GM21529 (cell line): ENCODE measurements around the gene GDF11.

Experiments used
- ATAC-seq: cut with Tn5 transposase; IDR thresholded peaks from one replicate; pipeline ENCODE4 v1.9.1; 2021; ENCODE audit not compliant: unreplicated experiment

GDF11 gene

GRCh38 chr12:55742719-55743405, at the start of gene GDF11:
Gene GDF11, plus strand, starts transcription at chr12:55743122. Its CDS starts 195 bp downstream, at chr12:55743317.
- peak; percentile 35 for ATAC-seq

- no peak for ATAC-seq
Measured at GRCh38 chr12:55693323-55694187, 49.4 kb upstream of the GDF11 start.

DNA sequence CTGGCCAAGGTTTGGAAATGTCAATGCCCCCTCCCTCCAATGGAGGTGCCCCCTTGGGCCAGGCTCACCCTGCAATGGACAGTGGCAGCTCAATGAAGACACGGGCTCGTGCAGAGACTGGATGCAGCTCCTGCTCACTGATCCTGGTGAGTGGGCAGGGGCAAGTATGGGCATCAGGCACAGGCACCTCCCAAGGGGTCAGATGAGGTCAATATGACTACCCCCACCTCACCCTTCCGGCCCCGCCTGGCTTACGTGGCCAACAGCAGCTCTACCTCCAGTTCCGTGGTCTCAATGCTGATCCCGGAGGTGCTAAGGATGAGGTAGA, 48.8 kb upstream of the GDF11 start:
- no peak for ATAC-seq

- no peak for ATAC-seq
Measured at GRCh38 chr12:55694651-55695050, 48.3 kb upstream of the GDF11 start.

DNA sequence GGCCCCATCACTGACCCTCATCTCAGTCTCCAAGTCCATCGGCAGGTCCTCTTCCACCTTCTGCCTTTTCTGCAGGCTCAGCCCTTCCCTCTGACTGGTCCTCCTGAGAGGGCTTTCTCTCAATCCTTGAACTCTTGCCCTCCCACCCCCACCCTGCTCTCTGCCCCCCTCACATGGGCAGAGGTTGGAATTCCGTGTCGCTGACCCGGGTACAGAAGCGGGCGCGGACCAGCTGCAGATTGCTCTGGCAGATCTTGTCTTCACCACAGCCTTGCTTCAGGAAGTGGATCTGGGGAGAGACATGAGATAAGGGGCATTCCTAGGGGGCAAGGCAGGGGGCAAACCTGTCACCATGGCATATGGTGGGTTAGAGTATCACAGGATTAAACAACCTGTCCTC, 47.6 kb upstream of the GDF11 start:
- no peak for ATAC-seq

DNA sequence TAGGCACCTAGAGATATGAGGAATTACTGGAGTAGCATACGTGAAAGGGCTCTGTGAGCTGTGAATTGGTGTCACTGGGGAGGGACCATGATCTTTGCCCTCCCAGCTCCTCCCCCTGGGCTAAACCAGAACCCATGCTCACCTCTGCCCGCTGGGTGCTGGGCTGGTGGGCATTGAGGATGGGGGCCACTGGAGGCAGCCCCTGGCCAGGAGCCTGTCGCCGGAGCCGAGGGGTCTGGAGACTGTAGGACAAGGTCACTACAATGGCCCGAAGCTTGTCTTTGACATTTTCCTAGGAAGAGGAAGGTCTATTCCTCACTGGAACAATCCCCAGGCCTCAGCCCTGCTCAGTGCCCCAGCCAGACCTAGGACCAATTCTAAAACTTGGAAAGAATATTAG, 46.8 kb upstream of the GDF11 start:
- ATAC-seq = no peak

- no peak for ATAC-seq
Measured at GRCh38 chr12:55696796-55697462, 46.0 kb upstream of the GDF11 start.

GRCh38 chr12:55697686-55698085, 45.2 kb upstream of the GDF11 start:
- ATAC-seq = no peak

DNA sequence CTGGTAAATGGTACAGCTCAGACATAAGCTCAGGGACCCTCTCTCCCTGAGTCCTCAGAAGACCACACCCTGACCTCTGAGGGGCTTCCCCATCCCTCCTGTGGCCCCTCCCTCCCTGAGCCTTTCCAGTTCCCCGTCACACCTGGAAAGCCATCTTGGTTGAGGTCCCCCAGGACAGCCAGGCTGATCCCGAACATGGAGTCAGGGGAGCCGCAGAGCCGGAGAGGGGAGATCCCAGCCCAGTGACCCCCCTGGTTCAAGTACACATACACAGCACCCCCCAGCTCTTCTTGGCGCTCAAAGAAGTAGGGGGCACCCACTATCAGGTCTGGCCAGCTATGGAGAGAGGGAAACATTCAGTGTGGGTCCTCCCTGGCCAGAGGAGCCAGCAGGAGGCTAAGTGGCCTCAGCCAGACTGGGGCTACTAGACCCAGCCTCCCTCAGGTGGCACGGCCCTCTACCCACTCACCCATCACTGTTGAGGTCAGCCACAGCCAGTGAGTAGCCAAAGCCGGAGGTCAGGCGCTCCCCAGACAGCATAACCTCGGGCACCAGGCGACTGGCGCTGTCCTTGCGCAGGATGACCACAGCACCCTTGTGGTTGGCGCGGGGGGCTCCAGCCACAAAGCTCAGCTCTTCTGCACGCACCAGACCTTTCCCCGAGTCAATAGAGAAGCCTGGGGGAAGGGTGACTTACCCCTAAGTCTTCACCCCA, 44.5 kb upstream of the GDF11 start:
- ATAC-seq = no peak

- ATAC-seq = no peak
Measured at GRCh38 chr12:55698965-55699364, 44.0 kb upstream of the GDF11 start.

GRCh38 chr12:55699471-55700055, 43.4 kb upstream of the GDF11 start:
- no peak for ATAC-seq

- no peak for ATAC-seq
Measured at GRCh38 chr12:55700255-55701018, 42.5 kb upstream of the GDF11 start.

GRCh38 chr12:55702861-55703260, 40.1 kb upstream of the GDF11 start:
- ATAC-seq = no peak

GRCh38 chr12:55703288-55703687, 39.6 kb upstream of the GDF11 start:
- ATAC-seq = no peak

DNA sequence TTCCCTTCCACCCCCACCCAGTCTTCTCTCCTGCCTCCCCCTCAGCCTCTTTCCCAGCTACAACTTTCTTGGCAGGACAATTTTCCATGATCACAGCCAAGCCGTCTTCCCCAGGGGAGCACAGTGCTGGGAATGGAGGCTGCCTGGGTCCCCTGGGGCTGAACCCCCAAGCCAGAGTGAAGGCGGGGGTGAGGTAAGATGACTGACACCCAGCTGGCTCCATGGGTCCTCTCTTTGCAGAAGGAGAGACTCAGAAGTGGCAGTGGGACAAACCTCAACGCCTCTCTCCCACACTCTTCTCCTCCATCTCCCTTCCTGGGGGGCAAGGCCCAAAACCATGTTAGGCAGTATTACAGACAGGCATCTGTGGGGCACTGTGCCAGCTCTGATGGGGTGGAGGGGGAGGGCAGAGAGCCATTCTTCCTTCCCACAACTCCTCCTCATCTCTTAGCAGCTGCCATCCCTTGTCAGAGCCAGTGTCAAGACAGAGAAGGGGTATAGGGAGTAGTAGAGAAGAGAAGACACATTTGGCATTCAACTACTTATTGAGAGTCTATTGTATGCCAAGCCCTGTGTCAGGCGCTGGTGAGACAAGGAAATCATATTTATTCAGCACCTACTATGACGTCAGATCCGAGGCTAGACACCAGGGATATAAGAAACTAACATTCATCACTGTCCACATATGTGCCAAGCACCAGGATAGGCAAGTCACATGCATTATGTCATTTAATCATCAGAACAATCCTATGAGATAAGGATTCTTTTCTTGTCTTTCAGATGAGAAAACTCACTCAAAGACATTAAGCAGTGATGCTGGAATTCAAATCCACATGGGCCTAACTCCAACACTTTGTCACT, 38.8 kb upstream of the GDF11 start:
- ATAC-seq = no peak

- no peak for ATAC-seq
Measured at GRCh38 chr12:55704824-55705718, 37.9 kb upstream of the GDF11 start.

DNA sequence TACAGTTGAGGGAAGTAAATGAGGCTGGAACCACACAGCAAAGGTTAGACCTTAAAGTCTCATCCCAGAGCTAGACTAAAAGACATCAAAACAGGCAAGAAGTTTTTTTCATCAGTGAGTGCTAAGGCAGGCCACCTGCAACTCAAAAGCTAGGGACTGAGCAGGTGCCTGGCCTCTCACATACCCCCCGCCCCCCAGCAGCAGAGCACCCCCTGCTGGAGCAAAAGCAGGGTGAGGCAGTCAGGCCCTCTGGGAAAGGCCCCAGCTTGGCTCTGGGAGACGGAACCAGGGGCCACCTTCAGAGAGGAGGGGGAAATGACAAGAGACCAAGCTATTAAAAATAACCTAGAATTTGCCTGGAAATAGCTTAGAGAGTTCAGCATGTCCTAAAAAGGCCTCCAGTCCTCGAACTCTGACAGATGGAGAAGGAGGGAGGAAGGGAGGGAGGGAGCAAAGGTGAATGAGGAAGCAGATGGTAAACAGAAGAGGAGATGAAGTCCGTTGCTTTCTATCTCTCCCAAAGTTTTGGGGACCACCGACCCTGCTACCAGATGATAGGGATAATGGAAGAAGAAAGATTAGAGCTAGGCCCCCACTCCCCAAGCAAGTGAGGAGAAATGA, 37.0 kb upstream of the GDF11 start:
- ATAC-seq = no peak
